Uterus (tissue), 4 donors: ENCODE data around the gene NFKB2. TPM values are rescaled to one million over a fixed set of nuclear protein-coding genes. Genes with fewer than 3 reads are reported as not detected.
A peak's percentile ranks its signal among the peaks of the same experiment; 100 is the strongest.

Experiments
- DNase-seq, 2 donors: peaks; one replicate each; pipeline ENCODE4 v3.0.0-alpha.2; 2019 to 2020
- H3K27ac ChIP-seq, 2 donors: fragments of 200-600 bp; sonication (generic); 1 replicate in 1 of 2; 2 replicates in 1 of 2; pipeline ENCODE4 v1.5.1; 2016 to 2018
- H3K27me3 ChIP-seq, 2 donors: fragments of 200-600 bp; sonication (generic); one replicate each; pipeline ENCODE4 v1.5.1; 2018 to 2019; ENCODE audit warnings: control low read depth in 1 of 2
- H3K36me3 ChIP-seq, 2 donors: fragments of 200-600 bp; sonication (generic); one replicate each; pipeline ENCODE4 v1.5.1; 2019; ENCODE audit warnings: control low read depth in 1 of 2
- H3K4me1 ChIP-seq, 2 donors: fragments of 200-600 bp; sonication (generic); one replicate each; pipeline ENCODE4 v1.5.1; 2018 to 2019; ENCODE audit warnings: control low read depth in 1 of 2
- H3K4me3 ChIP-seq, 2 donors: fragments of 200-600 bp; sonication (generic); 1 replicate in 1 of 2; 2 replicates in 1 of 2; pipeline ENCODE4 v1.5.1; 2018 to 2019; ENCODE audit warnings: mild to moderate bottlenecking in 1 of 2
- H3K9me3 ChIP-seq, 2 donors: fragments of 200-600 bp; sonication (generic); one replicate each; pipeline ENCODE4 v1.5.1; 2019; ENCODE audit warnings: control low read depth in 1 of 2
- CTCF ChIP-seq, 4 experiments: fragments of 200-600 bp in 2 of 4; fragments of 450-650 bp in 2 of 4; sonication (generic) in 2 of 4; IDR thresholded peaks; one replicate each; pipeline ENCODE4 v1.5.1; 2016 to 2019; ENCODE audit warnings: antibody characterized with exemption in 4 of 4, mild to moderate bottlenecking in 2 of 4, moderate library complexity in 1 of 4
- POLR2A ChIP-seq, 2 donors: fragments of 450-650 bp; IDR thresholded peaks; one replicate each; pipeline ENCODE4 v1.6.1; 2016; ENCODE audit warnings: antibody characterized with exemption in 2 of 2, mild to moderate bottlenecking in 1 of 2, moderate library complexity in 1 of 2
- intact Hi-C: fragments of 100-400 bp; cut with DNase I; formaldehyde crosslinking; loops from one replicate; pipeline ENCODE4 v1.15.1; 2023; ENCODE audit warnings: low total_unique reads
- total RNA-seq, 4 donors: library from RNA; depleted of rRNA in 3 of 4; stranded (reverse); fragments of >200 nt in 3 of 4; gene quantifications; one replicate each; pipeline versions ENCODE4 v1.1.0 to v1.2.4, GENCODE V29; 2014 to 2023
- donor health status: DM: yes; HTN: yes; CAD: no.

Gene NFKB2
- total RNA-seq, 4 donors from 2014 or later = 6.4 to 61.7 (median 10.7) TPM

- H3K4me1 ChIP-seq = peaks cover 0 to 8% of the 10 kb centered on the region in 2 donors
- no peak overlapping the region for H3K4me3 ChIP-seq
- no peak for DNase-seq
- intact Hi-C loops = no loop called here
- H3K9me3 ChIP-seq = no peaks in the 10 kb centered on the region
- no peaks in the 10 kb centered on the region for H3K36me3 ChIP-seq
- TF ChIP-seq POLR2A (IDR thresholded peaks at IDR 0.05) (no peak), CTCF (IDR thresholded peaks at IDR 0.05) (no peak)
- no peaks in the 10 kb centered on the region for H3K27me3 ChIP-seq
- peak overlapping the region; percentile 87 to 91 for H3K27ac ChIP-seq
Measured at GRCh38 chr10:102404361-102405107, 9.0 kb downstream of the NFKB2 start.

- H3K36me3 ChIP-seq = no peaks in the 10 kb centered on the region
- H3K4me1 ChIP-seq = peaks cover 0 to 4% of the 10 kb centered on the region in 2 donors
- DNase-seq = no peak
- no peak overlapping the region for H3K4me3 ChIP-seq
- no peaks in the 10 kb centered on the region for H3K9me3 ChIP-seq
- intact Hi-C loops = no loop called here
- TF ChIP-seq POLR2A (IDR thresholded peaks at IDR 0.05) (no peak), CTCF (IDR thresholded peaks at IDR 0.05) (no peak)
- H3K27me3 ChIP-seq = no peaks in the 10 kb centered on the region
- H3K27ac ChIP-seq = peak overlapping the region; percentile 87 to 91
Measured at GRCh38 chr10:102405108-102405571, 9.6 kb downstream of the NFKB2 start.

GRCh38 chr10:102405632-102406031, 10.1 kb downstream of the NFKB2 start:
- no peaks in the 10 kb centered on the region for H3K9me3 ChIP-seq
- H3K27me3 ChIP-seq = no peaks in the 10 kb centered on the region
- intact Hi-C loops = no loop called here
- peaks cover 0 to 4% of the 10 kb centered on the region in 2 donors for H3K4me1 ChIP-seq
- H3K4me3 ChIP-seq = no peak overlapping the region
- no peak for TF ChIP-seq POLR2A (IDR thresholded peaks at IDR 0.05)
- TF ChIP-seq CTCF (IDR thresholded peaks at IDR 0.05) = no peak
- no peak for DNase-seq
- H3K27ac ChIP-seq = peak overlapping the region; percentile 87 to 91
- H3K36me3 ChIP-seq = no peaks in the 10 kb centered on the region

- H3K27ac ChIP-seq = peak overlapping the region; percentile 87 to 91
- DNase-seq = peak in 1 of 2 donors; percentile 87
- H3K27me3 ChIP-seq = no peaks in the 10 kb centered on the region
Measured at GRCh38 chr10:102406815-102407214, 11.3 kb downstream of the NFKB2 start.

More at GRCh38 chr10:102406815-102407214, 11.3 kb downstream of the NFKB2 start:
- TF ChIP-seq CTCF (IDR thresholded peaks at IDR 0.05) = no peak
- Histone ChIP-seq H3K4me1 (peaks cover 0 to 4% of the 10 kb centered on the region in 2 donors), H3K36me3 (no peaks in the 10 kb centered on the region), H3K4me3 (no peak overlapping the region), H3K9me3 (no peaks in the 10 kb centered on the region)
- intact Hi-C loops = no loop called here
